GM18526 (cell line): ENCODE measurements around the gene ZMYM3.

Source experiments
- POLR2A ChIP-seq: IDR thresholded peaks from 3 replicates; pipeline ENCODE4 v1.6.1; 2011; ENCODE audit not compliant: insufficient read length; ENCODE audit errors: extremely low read depth

The ZMYM3 gene

DNA sequence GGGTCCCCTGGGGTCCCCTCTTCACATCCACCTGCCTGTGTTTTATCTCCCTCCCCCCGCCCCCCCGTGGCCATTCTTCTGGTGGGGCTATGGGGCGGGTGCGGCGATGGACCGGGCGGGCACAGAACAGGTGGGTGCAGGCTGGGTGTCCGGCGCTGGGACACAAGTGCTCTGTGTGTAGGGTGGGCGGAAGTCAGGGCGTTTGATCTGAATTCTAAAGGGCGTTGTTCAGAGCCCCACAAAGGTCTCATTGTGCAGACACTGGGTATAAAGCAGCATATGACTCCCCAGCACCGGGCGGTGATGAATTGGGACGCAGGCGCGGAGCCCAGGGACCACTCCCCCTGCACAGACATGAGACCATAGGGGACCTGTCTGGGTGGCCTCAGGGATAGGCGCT lies 31.0 kb downstream of the ZMYM3 start, which contains the start of gene GJB1:
GJB1 (plus strand) TSS at position 296 of the 400 bp plus-strand sequence. CDS start 484 bp downstream, outside the sequence.
- TF ChIP-seq POLR2A: no peak

DNA sequence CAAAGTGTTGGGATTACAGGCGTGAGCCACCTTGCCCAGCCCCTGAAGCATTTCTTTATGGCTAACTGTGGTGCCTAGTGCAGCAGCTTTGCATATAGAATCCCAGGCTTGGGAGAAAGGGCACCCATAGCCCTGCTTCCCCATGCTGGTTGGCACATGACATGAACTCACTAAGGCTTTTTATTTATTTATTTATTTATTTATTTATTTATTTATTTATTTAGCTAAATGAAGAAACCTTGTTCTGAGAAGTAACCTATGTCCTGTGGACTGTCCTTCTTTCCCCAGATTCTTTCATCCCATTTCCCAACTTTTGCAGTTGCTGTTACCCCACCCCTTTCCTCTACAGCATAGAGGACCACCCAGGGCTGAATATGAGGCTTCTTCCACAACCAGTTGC lies 32.8 kb downstream of the ZMYM3 start:
- TF ChIP-seq POLR2A: no peak

DNA sequence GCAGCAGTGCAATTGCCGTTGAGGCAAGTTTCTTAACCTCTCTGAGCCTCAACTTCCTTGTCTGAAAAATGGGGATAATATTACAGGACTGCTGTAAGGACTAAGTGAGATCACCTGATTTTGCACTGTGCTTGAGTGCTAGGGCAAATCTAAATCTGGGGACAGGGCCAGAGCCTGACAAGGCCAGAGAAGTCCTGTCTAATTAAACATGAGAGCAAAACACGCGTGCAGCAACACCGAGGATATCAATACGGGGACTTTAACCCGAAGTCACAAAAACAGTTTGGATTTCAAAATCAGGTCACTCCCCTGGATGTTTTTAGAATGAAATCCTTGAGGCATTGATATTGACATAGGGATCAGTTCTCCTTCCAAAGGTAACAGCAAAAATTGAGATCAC lies 36.6 kb downstream of the ZMYM3 start:
- TF ChIP-seq POLR2A: no peak

DNA sequence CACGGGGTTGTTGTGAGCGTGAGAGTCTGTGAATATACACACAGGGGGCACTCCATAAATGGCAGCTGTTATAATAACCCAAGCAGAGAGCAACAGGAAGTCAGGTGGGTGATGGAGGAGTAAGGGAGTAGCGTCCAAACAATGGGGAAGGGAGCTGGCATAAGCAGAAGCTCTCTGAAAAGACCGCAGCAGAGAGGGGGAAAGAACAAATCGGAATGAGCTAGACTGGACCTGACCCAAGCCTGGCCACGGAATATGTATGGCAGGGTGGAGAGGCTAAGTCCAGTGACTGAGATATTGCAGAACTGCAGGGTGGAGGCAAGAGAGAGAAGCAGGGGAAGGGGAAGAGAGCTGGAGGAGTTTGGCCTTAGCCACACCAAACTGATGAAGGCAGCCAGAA lies 37.5 kb downstream of the ZMYM3 start:
- TF ChIP-seq POLR2A: no peak

DNA sequence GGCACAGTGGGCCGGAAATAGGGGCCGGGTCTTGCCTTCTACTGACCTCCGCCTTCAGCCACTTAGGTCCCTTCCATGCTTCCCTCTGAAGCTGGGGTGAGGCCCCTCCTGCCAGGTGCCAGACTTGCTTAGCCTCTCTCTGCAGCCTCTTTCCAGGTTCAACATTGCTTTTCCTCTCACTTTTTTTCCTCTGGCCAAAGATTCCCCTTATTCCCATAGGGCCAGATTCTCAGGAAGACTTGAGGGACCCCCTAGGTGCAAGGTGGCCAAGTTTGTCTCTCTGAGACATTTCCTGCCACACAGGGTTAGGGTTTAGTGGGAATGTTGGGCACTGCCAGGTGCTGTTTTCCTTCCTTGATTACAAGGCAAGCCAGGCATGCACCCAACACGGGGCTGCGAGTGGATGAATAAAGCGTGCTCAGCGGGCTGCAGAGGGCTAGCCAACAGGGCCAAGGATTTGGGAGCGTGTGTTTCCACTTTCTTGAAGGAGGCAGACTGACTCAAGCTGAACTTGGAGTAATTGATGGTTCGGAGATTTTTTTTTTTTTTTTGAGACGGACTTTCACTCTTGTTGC lies 38.5 kb downstream of the ZMYM3 start:
- no peak for TF ChIP-seq POLR2A

DNA sequence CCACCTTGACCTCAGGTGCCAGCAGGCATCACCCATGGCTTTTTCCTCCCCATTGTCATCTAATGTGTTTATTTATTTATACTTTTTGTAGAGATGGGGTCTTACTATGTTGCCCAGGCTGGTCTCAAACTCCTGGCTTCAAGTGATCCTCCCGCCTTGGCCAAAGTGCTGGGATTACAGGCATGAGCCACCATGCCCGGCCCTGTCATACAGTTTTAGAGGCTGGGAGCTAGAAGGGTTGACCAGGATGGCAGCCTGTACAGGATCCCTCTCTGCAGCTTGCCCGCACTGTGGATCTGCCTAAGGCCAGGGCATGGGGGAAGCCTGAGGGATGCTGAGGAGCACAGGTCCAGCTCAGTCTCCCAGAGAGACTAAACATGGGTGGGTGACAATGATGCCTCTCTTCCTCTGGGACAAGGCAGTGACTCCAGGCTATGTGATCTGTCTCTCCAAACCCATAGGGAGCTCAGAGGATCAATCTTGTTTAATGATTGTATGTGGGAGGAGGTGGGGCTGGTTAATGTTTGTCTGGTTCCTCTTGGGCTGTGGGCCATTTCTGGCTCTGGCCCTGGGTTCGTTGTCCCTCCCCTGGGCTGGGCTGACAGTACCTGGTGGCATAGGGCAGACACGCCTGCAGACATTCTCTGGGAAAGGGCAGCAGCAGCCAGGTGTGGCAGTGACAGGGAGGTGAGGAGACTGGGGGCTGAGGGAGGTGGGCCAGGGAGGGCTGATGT lies 39.2 kb downstream of the ZMYM3 start:
- TF ChIP-seq POLR2A: no peak

DNA sequence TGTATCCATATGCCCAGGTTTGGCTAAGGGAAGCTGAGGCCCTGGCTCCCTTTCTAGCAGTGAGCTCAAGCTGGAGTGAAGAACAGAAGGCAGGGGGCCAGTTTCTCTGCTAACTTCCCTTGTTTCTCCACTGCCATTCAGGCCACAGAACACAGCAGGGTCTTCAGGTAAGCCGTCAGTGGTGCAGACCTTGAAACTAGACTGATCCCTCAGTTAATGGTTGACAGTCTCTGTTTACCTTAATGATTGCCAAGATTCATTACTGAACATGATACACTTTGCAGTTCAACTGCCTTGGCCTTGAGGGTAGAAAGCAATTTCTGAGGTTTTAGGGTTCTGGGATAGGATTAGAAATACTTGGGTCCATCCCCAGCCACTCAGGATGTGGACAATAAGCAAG lies 39.8 kb downstream of the ZMYM3 start:
- TF ChIP-seq POLR2A: no peak

DNA sequence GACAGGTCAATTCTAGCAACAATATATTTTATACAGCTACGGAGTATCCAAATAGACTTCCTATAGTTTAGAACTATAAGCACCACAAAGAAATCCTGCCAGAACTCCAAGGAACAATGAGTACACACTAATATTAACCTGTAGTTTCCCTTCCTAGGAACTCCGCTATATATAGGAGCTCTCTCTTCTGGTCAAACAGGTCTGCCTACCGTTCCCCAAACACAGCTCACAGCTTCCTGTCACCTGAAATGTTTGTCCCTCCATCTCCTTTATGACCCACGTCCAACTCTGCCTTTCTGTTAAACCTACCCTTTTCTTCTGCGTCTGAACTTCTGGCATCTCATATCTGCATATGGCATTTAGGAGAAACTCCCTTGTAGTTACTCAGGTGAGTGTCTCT lies 41.4 kb downstream of the ZMYM3 start:
- TF ChIP-seq POLR2A: no peak

DNA sequence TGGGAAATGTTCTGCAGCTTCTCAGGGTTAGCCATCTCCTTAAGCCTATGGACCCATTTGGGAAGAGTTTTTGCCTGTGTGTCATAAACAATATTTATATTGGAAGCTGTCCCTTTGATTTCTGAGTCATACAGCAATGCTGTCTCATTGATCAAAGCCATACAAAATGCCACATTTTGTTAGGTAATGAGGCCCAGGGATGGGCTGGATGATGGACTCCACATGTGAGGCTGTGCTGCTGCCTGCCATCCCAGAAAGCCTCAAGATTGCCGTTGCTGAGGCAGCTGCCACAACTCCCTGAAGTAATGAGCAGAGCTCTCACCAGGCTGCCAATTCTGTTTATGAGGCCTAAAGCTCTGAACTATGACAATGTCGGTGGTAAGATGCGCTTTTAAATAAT lies 43.1 kb downstream of the ZMYM3 start:
- no peak for TF ChIP-seq POLR2A

DNA sequence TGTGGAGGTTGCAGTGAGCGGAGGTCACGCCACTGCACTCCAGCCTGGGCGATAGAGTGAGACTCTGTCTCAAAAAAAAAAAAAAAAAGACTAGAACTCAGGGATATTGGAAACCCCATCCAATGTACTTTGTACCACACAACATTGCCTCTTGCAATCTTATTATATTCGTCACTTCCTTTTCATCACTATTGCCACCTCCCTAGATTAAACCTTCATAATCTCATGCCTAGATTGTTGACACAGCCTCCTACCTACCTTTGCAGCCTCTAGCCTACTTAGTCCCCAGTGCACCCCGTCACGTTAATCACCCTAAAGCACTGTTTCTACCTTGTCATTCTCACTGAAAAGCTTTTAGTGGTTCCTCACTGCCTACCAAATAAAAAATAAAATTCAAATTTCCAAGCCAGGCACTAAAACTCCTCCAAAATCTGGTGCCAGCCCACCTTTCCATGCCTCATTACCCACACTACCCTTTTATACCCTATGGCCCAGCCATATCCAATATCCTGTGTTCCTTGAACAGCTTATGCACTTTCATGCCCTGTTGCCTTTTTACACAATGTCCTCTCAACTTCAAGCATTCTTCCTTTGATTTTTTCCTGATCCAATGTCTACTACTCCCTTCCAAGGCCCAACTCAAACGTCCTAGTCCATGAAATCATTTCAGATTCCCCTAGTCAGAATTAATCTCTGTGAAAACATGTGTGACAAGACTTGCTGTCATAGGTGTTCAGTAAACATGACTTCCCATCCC lies 54.5 kb downstream of the ZMYM3 start:
- TF ChIP-seq POLR2A: no peak

DNA sequence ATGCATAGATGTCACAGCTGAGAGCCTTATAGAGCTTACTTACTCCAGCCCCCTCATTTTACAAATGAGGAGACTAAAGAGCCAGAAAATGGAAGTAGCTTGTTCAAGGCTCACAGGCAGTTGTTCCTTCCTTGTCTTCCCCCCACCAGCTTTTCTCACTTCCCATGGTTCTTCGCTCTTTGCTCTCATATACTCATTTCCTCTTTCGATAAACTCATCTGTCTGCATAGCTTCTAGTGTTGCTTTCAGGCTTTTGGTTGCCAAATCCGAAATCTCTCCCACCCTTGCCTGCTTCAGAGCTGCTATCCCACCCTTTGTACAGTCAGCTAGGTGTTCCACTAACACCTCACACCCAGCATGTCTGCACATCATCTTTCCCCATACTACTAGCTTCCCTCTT lies 55.9 kb downstream of the ZMYM3 start:
- TF ChIP-seq POLR2A: no peak

DNA sequence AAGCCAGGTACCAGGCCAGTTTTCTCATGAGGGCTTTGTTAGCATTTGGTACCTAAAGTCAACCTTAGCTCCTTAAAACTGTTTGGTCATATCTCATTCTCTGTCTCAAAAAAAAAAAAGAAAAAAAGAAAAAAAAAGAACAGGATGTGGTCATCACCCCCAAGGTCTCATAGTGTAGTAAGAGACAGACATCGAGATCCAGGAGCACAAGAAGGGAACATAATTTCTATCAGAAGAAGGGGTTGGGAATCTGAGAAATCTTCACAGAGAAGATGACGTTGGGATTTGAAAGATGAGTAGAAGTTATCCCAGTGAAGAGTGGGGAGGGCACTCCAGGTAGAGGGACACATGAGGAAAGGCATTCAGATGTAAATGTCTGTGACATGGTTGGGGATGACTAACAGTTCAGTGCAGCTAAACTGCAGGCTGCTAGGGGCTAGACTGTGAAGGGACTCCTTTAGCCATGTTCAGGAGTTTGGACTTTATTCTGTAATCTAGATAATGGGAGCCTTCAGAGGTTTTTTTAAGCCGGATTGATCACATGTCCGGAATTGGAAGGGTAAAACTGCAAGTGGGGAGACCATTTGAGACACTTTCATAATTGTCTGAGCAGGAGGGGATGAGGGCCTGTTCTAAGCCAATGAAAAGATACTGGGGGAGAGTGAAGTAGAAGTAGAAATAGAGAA lies 57.8 kb downstream of the ZMYM3 start:
- TF ChIP-seq POLR2A: no peak

DNA sequence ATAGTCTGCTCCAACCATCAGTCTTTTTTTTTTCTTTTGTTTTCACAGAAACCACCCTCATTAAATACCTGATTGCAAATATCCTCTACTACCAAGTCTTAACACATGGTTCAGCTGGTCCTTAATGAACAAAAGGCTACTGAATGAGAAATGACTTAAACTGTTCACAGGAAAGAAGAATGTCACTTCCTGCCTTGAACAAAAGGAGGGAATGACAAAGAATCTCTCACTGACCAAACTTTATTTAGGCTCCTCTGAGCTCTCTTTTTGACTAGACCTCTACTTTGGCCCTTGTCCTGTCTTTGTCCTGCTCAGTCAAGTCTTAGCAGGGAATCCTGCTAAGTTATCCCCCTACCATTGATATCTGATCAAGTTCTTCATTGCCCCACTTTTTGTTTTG lies 62.7 kb downstream of the ZMYM3 start:
- no peak for TF ChIP-seq POLR2A
